HepG2 (cell line): ENCODE measurements around the gene ITGA6. TPM values are rescaled to one million over a fixed set of nuclear protein-coding genes. Genes with fewer than 3 reads are reported as not detected.

ENCODE experiments used
- BRCA1 ChIP-seq: sonication (generic); formaldehyde crosslinking; IDR thresholded peaks from 2 replicates; pipeline ENCODE4 v1.4.0; 2020; ENCODE audit warnings: missing genetic modification reagents
- CREBL2 ChIP-seq: sonication (generic); formaldehyde crosslinking; IDR thresholded peaks from 2 replicates; pipeline ENCODE4 v1.8.1; 2023; ENCODE audit warnings: missing genetic modification reagents, mild to moderate bottlenecking, borderline replicate concordance
- HIVEP1 ChIP-seq: sonication (generic); formaldehyde crosslinking; IDR thresholded peaks from 2 replicates; pipeline ENCODE4 v1.4.0; 2020; ENCODE audit warnings: mild to moderate bottlenecking, missing genetic modification reagents
- RFX3 ChIP-seq: IDR thresholded peaks from 2 replicates; pipeline ENCODE4 v1.6.1; 2016; ENCODE audit warnings: missing biosample characterization, missing genetic modification reagents
- ZBTB40 ChIP-seq, 2 experiments: fragments of 450-650 bp in 1 of 2; sonication (generic) in 1 of 2; formaldehyde crosslinking in 1 of 2; IDR thresholded peaks; 2 replicates each; pipeline versions ENCODE4 v1.6.1 to v1.8.0; 2016 to 2022; ENCODE audit warnings: antibody characterized with exemption in 1 of 2, mild to moderate bottlenecking in 1 of 2, missing genetic modification reagents in 1 of 2
- ZMYM4 ChIP-seq: sonication (generic); formaldehyde crosslinking; IDR thresholded peaks from 2 replicates; pipeline ENCODE4 v1.8.1; 2023; ENCODE audit warnings: mild to moderate bottlenecking, missing genetic modification reagents
- ZNF749 ChIP-seq: sonication (generic); formaldehyde crosslinking; IDR thresholded peaks from 2 replicates; pipeline ENCODE4 v1.8.0; 2022; ENCODE audit warnings: mild to moderate bottlenecking, missing genetic modification reagents, moderate library complexity, borderline replicate concordance
- polyA plus RNA-seq, 8 experiments: library from polyadenylated mRNA; depleted of rRNA in 3 of 8; stranded (reverse) in 7 of 8; unstranded in 1 of 8; fragments of >200 nt; fragmentation: Illumina TruSeq in 4 of 8; extraction: Trizol in 4 of 8; gene quantifications; 2 replicates each; pipeline versions ENCODE4 v1.2.1 to v1.2.3, GENCODE V29; 2011 to 2016; ENCODE audit warnings: low read depth in 4 of 8, missing spikeins in 1 of 8, mixed read lengths in 1 of 8; ENCODE audit not compliant: insufficient read depth in 1 of 8
- total RNA-seq, 5 experiments: library from RNA; depleted of rRNA; stranded (reverse); fragments of >200 nt; fragmentation: Illumina TruSeq; extraction: Trizol; gene quantifications; 2 replicates each; pipeline ENCODE4 v1.2.3, GENCODE V29; 2016; ENCODE audit warnings: low read depth in 1 of 5
- TF ChIP-seq, protein P1 (sequence below): sonication (generic); formaldehyde crosslinking; IDR thresholded peaks from 2 replicates; pipeline ENCODE4 v1.5.0; 2020; ENCODE audit warnings: missing genetic modification reagents, mild to moderate bottlenecking, borderline replicate concordance
- TF ChIP-seq, protein P2 (sequence below): sonication (generic); formaldehyde crosslinking; IDR thresholded peaks from 2 replicates; pipeline ENCODE4 v1.8.1; 2022; ENCODE audit warnings: low read depth, mild to moderate bottlenecking, missing genetic modification reagents
- TF ChIP-seq, protein P3 (sequence below): sonication (generic); formaldehyde crosslinking; IDR thresholded peaks from 2 replicates; pipeline ENCODE4 v1.4.0; 2020; ENCODE audit warnings: missing genetic modification reagents, borderline replicate concordance

The ITGA6 gene
- total and polyA plus RNA-seq, 2 of the 13 experiments (the other 11 are each of a cell fraction or from before 2014, with no cell fraction given): 24.0 to 92.5 TPM

GRCh38 chr2:172427990-172428831, 825 bp downstream of the ITGA6 start (continued):
- TF ChIP-seq, protein P1, sequence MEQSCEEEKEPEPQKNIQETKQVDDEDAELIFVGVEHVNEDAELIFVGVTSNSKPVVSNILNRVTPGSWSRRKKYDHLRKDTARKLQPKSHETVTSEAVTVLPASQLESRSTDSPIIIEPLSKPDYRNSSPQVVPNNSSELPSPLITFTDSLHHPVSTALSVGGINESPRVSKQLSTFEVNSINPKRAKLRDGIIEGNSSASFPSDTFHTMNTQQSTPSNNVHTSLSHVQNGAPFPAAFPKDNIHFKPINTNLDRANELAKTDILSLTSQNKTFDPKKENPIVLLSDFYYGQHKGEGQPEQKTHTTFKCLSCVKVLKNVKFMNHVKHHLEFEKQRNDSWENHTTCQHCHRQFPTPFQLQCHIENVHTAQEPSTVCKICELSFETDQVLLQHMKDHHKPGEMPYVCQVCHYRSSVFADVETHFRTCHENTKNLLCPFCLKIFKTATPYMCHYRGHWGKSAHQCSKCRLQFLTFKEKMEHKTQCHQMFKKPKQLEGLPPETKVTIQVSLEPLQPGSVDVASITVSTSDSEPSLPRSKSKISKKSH (CRISPR knock-in tag): 0 out of 2 replicates have a peak, but pooled peaks have one; percentile 14
- TF ChIP-seq HIVEP1 (0 out of 2 replicates have a peak, but pooled peaks have one; percentile 51), RFX3 (CRISPR knock-in tag) (no peak), ZBTB40 (IDR thresholded peaks at IDR 0.05) (no peak), ZBTB40 (CRISPR knock-in tag; IDR thresholded peaks at IDR 0.05) (no peak), ZMYM4 (CRISPR knock-in tag) (no peak), BRCA1 (CRISPR knock-in tag) (peak; percentile 40; the same call in 1 of the 2 replicates), CREBL2 (CRISPR knock-in tag) (no peak), ZNF749 (CRISPR knock-in tag) (0 out of 2 replicates have a peak, but pooled peaks have one; percentile 27)
- TF ChIP-seq, protein P2, sequence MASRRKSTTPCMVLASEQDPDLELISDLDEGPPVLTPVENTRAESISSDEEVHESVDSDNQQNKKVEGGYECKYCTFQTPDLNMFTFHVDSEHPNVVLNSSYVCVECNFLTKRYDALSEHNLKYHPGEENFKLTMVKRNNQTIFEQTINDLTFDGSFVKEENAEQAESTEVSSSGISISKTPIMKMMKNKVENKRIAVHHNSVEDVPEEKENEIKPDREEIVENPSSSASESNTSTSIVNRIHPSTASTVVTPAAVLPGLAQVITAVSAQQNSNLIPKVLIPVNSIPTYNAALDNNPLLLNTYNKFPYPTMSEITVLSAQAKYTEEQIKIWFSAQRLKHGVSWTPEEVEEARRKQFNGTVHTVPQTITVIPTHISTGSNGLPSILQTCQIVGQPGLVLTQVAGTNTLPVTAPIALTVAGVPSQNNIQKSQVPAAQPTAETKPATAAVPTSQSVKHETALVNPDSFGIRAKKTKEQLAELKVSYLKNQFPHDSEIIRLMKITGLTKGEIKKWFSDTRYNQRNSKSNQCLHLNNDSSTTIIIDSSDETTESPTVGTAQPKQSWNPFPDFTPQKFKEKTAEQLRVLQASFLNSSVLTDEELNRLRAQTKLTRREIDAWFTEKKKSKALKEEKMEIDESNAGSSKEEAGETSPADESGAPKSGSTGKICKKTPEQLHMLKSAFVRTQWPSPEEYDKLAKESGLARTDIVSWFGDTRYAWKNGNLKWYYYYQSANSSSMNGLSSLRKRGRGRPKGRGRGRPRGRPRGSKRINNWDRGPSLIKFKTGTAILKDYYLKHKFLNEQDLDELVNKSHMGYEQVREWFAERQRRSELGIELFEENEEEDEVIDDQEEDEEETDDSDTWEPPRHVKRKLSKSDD (CRISPR knock-in tag): peak; percentile 32; the same call in 1 of the 2 replicates
- TF ChIP-seq, protein P3, sequence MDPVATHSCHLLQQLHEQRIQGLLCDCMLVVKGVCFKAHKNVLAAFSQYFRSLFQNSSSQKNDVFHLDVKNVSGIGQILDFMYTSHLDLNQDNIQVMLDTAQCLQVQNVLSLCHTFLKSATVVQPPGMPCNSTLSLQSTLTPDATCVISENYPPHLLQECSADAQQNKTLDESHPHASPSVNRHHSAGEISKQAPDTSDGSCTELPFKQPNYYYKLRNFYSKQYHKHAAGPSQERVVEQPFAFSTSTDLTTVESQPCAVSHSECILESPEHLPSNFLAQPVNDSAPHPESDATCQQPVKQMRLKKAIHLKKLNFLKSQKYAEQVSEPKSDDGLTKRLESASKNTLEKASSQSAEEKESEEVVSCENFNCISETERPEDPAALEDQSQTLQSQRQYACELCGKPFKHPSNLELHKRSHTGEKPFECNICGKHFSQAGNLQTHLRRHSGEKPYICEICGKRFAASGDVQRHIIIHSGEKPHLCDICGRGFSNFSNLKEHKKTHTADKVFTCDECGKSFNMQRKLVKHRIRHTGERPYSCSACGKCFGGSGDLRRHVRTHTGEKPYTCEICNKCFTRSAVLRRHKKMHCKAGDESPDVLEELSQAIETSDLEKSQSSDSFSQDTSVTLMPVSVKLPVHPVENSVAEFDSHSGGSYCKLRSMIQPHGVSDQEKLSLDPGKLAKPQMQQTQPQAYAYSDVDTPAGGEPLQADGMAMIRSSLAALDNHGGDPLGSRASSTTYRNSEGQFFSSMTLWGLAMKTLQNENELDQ: no peak
